ENCODE measurements around the gene ANXA8L1.
"Not testable (repeated sequence)": the region's sequence is repeated elsewhere in the genome, so short reads cannot be mapped to it uniquely, and the experiment has no call there.

The ANXA8L1 gene

GRCh38 chr10:46375406-46375805 lies at the start of gene ANXA8L1:
Gene ANXA8L1, plus strand, starts transcription at chr10:46375776. Its CDS starts 76 bp downstream, at chr10:46375852.
- not testable (repeated sequence) for H3K36me3 Mint-ChIP-seq; ATAC-seq (ENCODE audit: low read depth); H3K4me3 Mint-ChIP-seq; H3K9me3 Mint-ChIP-seq; H3K27ac Mint-ChIP-seq; H3K4me1 Mint-ChIP-seq; DNase-seq (ENCODE audit: low spot score in 2 of 2); H3K27me3 Mint-ChIP-seq

- no peak for ATAC-seq (ENCODE audit: low read depth)
- H3K9me3 Mint-ChIP-seq = no peaks in the 10 kb centered on the region
- no peaks in the 10 kb centered on the region for H3K4me1 Mint-ChIP-seq
- no peak overlapping the region for H3K4me3 Mint-ChIP-seq
- H3K36me3 Mint-ChIP-seq = no peaks in the 10 kb centered on the region
- H3K27me3 Mint-ChIP-seq = peaks cover 7% of the 10 kb centered on the region
- no peak for DNase-seq (ENCODE audit: low spot score in 2 of 2)
- H3K27ac Mint-ChIP-seq = no peak overlapping the region
Observed at GRCh38 chr10:46326066-46326465, 49.5 kb upstream of the ANXA8L1 start.

- Mint-ChIP-seq H3K27ac (no peak overlapping the region), H3K9me3 (no peaks in the 10 kb centered on the region), H3K36me3 (no peaks in the 10 kb centered on the region), H3K4me3 (no peak overlapping the region), H3K27me3 (peaks cover 7% of the 10 kb centered on the region), H3K4me1 (no peaks in the 10 kb centered on the region)
- DNase-seq (ENCODE audit: low spot score in 2 of 2) = no peak
- no peak for ATAC-seq (ENCODE audit: low read depth)
Observed at GRCh38 chr10:46326971-46327370, 48.6 kb upstream of the ANXA8L1 start.

- ATAC-seq (ENCODE audit: low read depth) = no peak
- Mint-ChIP-seq H3K27me3 (peaks cover 11% of the 10 kb centered on the region), H3K9me3 (no peaks in the 10 kb centered on the region), H3K4me3 (no peak overlapping the region), H3K4me1 (no peaks in the 10 kb centered on the region), H3K27ac (no peak overlapping the region), H3K36me3 (no peaks in the 10 kb centered on the region)
- no peak for DNase-seq (ENCODE audit: low spot score in 2 of 2)
Observed at GRCh38 chr10:46327685-46328084, 47.9 kb upstream of the ANXA8L1 start.

GRCh38 chr10:46328853-46329689 lies 46.5 kb upstream of the ANXA8L1 start:
- ATAC-seq (ENCODE audit: low read depth) = no peak
- Mint-ChIP-seq H3K36me3 (no peaks in the 10 kb centered on the region), H3K4me3 (no peak overlapping the region), H3K27me3 (peaks cover 11% of the 10 kb centered on the region), H3K9me3 (no peaks in the 10 kb centered on the region), H3K4me1 (no peaks in the 10 kb centered on the region), H3K27ac (no peak overlapping the region)
- DNase-seq (ENCODE audit: low spot score in 2 of 2) = no peak

- Mint-ChIP-seq H3K4me1 (no peaks in the 10 kb centered on the region), H3K4me3 (no peak overlapping the region), H3K9me3 (no peaks in the 10 kb centered on the region), H3K36me3 (no peaks in the 10 kb centered on the region), H3K27me3 (peaks cover 11% of the 10 kb centered on the region), H3K27ac (no peak overlapping the region)
- no peak for DNase-seq (ENCODE audit: low spot score in 2 of 2)
- ATAC-seq (ENCODE audit: low read depth) = no peak
Observed at GRCh38 chr10:46329690-46330016, 45.9 kb upstream of the ANXA8L1 start.

- DNase-seq (ENCODE audit: low spot score in 2 of 2) = no peak
- no peak for ATAC-seq (ENCODE audit: low read depth)
- Mint-ChIP-seq H3K4me3 (no peak overlapping the region), H3K9me3 (no peaks in the 10 kb centered on the region), H3K4me1 (no peaks in the 10 kb centered on the region), H3K27me3 (peaks cover 11% of the 10 kb centered on the region), H3K27ac (no peak overlapping the region), H3K36me3 (no peaks in the 10 kb centered on the region)
Observed at GRCh38 chr10:46330894-46331293, 44.7 kb upstream of the ANXA8L1 start.

GRCh38 chr10:46365484-46365883 lies 10.1 kb upstream of the ANXA8L1 start:
- H3K9me3 Mint-ChIP-seq; DNase-seq (ENCODE audit: low spot score in 2 of 2); H3K4me1 Mint-ChIP-seq; ATAC-seq (ENCODE audit: low read depth); H3K4me3 Mint-ChIP-seq; H3K27me3 Mint-ChIP-seq; H3K36me3 Mint-ChIP-seq; H3K27ac Mint-ChIP-seq: not testable (repeated sequence)

- H3K9me3 Mint-ChIP-seq; H3K27me3 Mint-ChIP-seq; H3K4me3 Mint-ChIP-seq; H3K36me3 Mint-ChIP-seq; DNase-seq (ENCODE audit: low spot score in 2 of 2); H3K27ac Mint-ChIP-seq; H3K4me1 Mint-ChIP-seq; ATAC-seq (ENCODE audit: low read depth): not testable (repeated sequence)
Observed at GRCh38 chr10:46367209-46367608, 8.4 kb upstream of the ANXA8L1 start.

- not testable (repeated sequence) for ATAC-seq (ENCODE audit: low read depth); H3K27me3 Mint-ChIP-seq
Observed at GRCh38 chr10:46367666-46368240, 7.8 kb upstream of the ANXA8L1 start.

GRCh38 chr10:46368956-46369355 lies 6.6 kb upstream of the ANXA8L1 start:
- not testable (repeated sequence) for H3K27me3 Mint-ChIP-seq; H3K27ac Mint-ChIP-seq; H3K4me1 Mint-ChIP-seq; H3K9me3 Mint-ChIP-seq; DNase-seq (ENCODE audit: low spot score in 2 of 2); H3K36me3 Mint-ChIP-seq; H3K4me3 Mint-ChIP-seq; ATAC-seq (ENCODE audit: low read depth)

More at GRCh38 chr10:46367666-46368240, 7.8 kb upstream of the ANXA8L1 start:
- H3K4me1 Mint-ChIP-seq; DNase-seq (ENCODE audit: low spot score in 2 of 2); H3K4me3 Mint-ChIP-seq; H3K9me3 Mint-ChIP-seq; H3K36me3 Mint-ChIP-seq; H3K27ac Mint-ChIP-seq: not testable (repeated sequence)

GRCh38 chr10:46374410-46374809 lies 1.2 kb upstream of the ANXA8L1 start:
- H3K9me3 Mint-ChIP-seq; H3K27ac Mint-ChIP-seq; DNase-seq (ENCODE audit: low spot score in 2 of 2); ATAC-seq (ENCODE audit: low read depth); H3K4me1 Mint-ChIP-seq; H3K36me3 Mint-ChIP-seq; H3K27me3 Mint-ChIP-seq; H3K4me3 Mint-ChIP-seq: not testable (repeated sequence)

- not testable (repeated sequence) for ATAC-seq (ENCODE audit: low read depth)
Observed at GRCh38 chr10:46377022-46377421, 1.4 kb downstream of the ANXA8L1 start.

GRCh38 chr10:46377651-46378050 lies 2.1 kb downstream of the ANXA8L1 start:
- not testable (repeated sequence) for DNase-seq (ENCODE audit: low spot score in 2 of 2); H3K4me3 Mint-ChIP-seq; ATAC-seq (ENCODE audit: low read depth); H3K36me3 Mint-ChIP-seq; H3K9me3 Mint-ChIP-seq; H3K27ac Mint-ChIP-seq; H3K27me3 Mint-ChIP-seq; H3K4me1 Mint-ChIP-seq

More at GRCh38 chr10:46377022-46377421, 1.4 kb downstream of the ANXA8L1 start:
- H3K4me1 Mint-ChIP-seq; DNase-seq (ENCODE audit: low spot score in 2 of 2); H3K27me3 Mint-ChIP-seq; H3K36me3 Mint-ChIP-seq; H3K27ac Mint-ChIP-seq; H3K4me3 Mint-ChIP-seq; H3K9me3 Mint-ChIP-seq: not testable (repeated sequence)

GRCh38 chr10:46378108-46378507 lies 2.5 kb downstream of the ANXA8L1 start:
- DNase-seq (ENCODE audit: low spot score in 2 of 2); H3K4me3 Mint-ChIP-seq; H3K27ac Mint-ChIP-seq; H3K36me3 Mint-ChIP-seq; ATAC-seq (ENCODE audit: low read depth); H3K27me3 Mint-ChIP-seq; H3K4me1 Mint-ChIP-seq; H3K9me3 Mint-ChIP-seq: not testable (repeated sequence)
